HK-2 (cell line): Measurements from ENCODE around the gene PTPRN2.

Experiments used
- DNase-seq: peaks from one replicate; pipeline ENCODE4 v3.0.0-alpha.2; 2018; ENCODE audit not compliant: unreplicated experiment

PTPRN2 gene

GRCh38 chr7:157881048-157881771 lies 706.4 kb downstream of the PTPRN2 start:
- DNase-seq, result no peak

DNA sequence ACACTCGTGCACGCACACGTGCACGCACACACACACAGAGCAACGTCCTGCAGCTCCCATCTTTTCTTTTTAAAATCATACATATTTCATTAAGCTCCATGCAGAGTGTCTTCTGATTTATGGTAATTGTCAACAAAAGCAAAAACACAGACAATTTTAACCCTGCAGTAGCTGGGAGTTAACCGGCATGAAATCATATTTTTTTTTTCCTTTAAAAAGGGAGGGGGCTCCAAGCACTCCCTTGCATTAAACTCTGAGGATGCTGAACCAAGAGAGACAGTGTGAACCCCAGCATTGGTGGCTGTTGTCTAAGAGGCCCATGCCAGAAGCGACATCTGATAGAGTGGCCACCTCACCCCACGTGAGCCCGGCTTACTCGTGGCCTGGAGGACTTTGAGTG lies 708.2 kb downstream of the PTPRN2 start:
- no peak for DNase-seq

DNA sequence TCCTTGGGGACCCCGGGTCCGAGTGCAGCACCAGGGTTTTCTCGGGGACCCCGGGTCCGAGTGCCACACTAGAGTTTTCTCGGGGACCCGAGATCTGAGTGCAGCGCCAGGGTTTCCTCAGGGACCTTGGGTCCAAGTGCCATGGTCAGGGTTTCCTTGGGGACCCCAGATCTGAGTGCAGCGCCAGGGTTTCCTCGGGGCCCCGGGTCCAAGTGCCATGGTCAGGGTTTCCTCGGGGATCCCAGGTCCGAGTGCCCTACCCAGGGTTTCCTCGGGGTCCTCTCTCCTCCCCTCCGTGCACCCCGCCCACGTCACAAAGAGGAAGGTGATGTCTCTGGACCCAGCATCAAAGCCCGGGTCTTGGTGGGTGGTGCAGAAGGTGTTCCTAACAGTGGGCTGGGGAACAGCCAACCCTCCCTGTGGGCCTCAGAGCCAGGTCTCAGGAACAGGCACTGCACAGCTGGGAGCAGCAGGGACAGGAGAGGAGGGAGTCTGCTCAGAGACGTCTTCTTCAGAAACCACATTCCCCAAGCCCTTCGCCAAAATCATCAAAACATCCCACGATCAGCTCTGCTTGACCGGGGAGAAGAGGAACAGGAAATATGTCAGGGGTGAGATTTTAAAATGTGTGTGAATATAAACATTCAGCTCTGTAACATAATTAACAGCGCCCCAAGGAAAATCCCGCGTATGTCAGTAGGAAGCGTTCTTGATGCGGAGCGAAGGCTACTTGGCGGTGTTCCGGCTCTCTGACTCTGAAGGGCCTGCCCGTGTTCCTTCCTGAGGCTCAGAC lies 710.1 kb downstream of the PTPRN2 start:
- DNase-seq, result no peak

DNA sequence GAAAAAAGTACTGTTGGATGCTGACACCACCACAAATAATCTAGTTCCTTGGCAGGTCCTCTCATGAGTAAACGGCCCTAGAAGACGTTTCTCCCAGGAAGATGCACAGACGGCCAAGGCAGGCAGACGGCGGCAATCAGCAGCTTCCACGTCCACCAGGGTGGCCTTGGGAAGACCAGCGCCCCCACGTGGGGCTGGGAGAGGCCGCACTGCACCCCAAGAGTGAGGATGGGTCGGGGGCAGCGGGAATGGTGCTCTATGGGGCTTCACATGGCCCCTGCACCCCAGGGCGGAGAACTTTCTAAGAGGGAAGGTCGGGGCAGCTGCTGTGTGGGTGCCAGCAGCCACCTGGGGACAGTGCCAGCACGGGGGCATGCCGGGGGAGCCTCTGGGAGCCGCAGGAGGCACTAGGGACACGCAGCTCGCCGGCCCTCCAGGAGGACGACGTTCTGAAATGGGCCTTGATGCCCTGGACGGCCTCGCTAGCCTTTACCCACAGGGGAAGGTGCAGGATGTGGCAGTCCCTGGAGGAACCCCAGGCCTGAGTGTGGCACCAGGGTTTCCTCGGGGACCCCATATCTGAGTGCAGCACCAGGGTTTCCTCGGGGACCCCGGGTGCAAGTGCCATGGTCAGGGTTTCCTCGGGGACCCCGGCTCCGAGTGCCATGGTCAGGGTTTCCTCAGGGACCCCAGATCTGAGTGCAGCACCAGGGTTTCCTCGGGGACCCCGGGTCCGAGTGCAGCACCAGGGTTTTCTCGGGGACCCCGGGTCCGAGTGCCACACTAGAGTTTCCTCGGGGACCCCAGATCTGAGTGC lies 710.9 kb downstream of the PTPRN2 start:
- no peak for DNase-seq

DNA sequence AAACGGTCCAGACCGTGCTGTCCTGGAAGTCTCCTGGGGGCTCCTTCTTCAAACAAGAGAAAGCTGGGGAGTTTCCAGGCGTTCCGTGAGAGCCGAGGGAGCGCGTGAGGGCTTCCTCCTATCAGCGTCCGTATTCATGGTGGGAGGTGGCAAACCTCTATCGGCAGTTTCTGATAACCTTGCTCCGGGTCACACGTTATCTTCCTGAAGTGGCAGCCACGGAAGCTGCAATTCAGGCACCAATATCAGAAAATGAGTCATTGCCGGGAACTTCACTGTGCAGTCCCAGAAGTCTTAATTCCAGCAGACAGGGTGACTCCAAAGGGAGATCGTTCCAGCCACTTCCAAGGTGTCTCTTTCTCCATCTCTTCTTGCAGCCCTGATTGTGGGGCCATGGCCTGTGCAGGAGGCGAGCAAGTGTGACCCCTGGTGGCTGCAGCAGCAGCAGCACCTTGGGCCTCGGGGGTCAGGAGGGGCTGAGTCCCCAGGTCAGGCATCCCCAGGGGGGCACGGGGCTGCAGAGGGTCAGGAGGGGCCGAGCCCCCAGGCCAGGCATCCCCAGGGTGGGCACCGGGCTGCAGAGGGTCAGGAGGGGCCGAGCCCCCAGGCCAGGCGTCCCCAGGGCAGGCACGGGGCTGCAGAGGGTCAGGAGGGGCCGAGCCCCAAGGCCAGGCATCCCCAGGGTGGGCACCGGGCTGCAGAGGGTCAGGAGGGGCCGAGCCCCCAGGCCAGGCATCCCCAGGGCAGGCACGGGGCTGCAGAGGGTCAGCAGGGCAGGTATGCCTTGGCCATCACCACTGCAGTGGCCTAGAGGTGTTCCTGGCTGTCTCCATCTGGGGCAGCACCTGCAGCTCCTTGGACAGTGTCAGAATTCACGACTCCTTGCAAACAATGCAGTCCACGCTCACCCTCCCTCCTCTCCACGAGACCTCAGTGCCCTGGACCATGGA lies 712.1 kb downstream of the PTPRN2 start:
- DNase-seq, result peak; percentile 14

GRCh38 chr7:157874870-157875229 lies 712.8 kb downstream of the PTPRN2 start:
- DNase-seq, result no peak

- DNase-seq, result no peak
Measured at GRCh38 chr7:157874208-157874816, 713.3 kb downstream of the PTPRN2 start.

DNA sequence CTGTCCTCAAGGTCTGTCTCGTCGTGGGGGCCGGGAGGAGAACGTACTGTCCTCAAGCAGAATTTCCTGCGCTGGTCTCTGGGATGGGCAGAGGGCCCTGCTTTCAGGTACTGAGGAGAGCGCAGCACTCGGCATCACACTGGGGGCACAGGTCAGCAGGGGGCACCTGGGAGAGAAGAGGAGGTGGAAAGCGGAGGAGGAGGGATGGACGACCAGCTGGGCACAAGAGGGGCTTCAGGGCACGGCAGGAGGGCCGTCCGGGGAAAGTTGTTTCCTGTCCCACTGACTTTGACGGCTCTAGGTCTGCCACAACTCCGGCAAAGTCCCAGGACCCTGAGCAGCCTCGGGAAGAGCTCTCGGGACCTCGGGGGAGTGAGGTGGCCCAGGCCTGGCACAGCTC lies 714.0 kb downstream of the PTPRN2 start:
- no peak for DNase-seq

- no peak for DNase-seq
Measured at GRCh38 chr7:157873181-157873580, 714.4 kb downstream of the PTPRN2 start.

GRCh38 chr7:157872447-157872846 lies 715.2 kb downstream of the PTPRN2 start:
- DNase-seq, result no peak

DNA sequence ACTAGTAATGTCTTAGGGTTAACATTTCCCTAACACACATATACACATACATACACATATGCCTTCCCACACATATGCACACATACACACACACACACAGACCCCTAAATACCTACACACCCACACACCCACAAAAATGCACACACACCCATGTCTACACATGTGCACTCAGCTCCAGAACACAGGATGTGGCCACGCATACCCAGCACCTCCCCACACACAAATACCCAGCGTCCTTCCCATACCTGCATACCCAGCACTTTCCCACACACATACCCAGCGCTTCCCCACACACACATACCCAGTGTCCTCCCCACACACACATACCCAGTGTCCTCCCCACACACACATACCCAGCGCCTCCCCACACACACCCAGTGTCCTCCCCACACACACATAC lies 715.9 kb downstream of the PTPRN2 start:
- DNase-seq, result no peak

DNA sequence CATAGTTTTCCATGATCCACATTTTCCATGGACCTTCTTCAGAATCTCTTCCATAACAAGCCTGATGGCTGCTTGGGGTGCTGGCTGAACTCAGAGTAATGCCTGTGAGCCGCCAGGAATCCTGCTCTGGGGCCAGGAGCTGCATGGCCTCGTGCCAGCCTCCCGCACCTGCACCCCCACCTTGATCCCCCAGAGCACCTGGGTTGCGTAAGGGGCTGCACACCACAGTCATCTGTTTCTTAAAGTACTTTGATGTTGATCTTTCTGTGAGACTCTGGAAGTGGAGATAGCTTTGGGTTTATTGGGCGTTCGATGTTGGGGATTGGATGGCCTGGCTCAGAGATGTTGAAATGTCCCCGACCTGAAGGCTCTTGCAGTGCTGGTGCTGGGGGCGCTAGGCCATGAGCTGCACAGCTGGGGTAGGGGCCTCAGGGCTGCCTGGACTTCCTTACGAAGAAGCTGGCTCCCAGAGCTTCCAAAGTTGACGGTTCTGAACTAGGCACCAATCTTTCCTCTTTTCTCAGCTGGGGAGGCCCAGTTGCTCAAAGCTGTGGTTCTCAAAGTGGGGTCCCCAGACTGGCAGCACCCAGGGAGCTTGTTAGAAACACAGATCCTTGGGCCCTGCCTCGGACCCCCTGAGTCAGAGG lies 716.9 kb downstream of the PTPRN2 start:
- no peak for DNase-seq

- no peak for DNase-seq
Measured at GRCh38 chr7:157869793-157870192, 717.8 kb downstream of the PTPRN2 start.

DNA sequence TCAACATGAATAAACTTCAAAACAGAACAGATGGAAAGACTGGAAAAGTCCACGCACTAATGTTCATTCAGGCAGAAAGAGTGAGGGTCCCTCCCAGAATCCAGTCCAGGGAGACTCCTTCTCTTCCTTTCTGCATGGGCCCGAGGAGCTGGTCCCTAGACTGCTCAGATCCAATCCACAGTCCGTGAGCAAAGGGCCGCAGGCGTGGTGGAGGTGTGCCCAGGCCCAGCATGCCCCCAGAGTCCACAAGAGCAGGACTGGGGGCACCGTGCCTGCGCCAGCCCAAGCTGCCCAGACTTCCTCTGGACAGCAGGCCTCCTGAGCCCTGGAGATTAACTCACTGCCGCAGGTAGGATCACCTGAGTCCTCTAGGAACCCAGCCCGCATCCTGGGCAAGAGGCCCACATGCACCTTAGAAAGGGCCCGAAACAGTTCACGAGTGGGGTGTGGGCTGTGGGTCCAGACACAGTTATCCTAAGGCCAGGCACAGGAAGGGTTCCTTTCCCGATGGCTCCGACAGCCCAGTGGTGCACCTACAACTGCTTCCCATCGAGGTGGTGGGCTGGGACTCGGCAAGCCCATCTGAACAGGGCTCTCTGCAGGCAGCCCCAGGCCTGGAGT lies 719.8 kb downstream of the PTPRN2 start:
- no peak for DNase-seq

DNA sequence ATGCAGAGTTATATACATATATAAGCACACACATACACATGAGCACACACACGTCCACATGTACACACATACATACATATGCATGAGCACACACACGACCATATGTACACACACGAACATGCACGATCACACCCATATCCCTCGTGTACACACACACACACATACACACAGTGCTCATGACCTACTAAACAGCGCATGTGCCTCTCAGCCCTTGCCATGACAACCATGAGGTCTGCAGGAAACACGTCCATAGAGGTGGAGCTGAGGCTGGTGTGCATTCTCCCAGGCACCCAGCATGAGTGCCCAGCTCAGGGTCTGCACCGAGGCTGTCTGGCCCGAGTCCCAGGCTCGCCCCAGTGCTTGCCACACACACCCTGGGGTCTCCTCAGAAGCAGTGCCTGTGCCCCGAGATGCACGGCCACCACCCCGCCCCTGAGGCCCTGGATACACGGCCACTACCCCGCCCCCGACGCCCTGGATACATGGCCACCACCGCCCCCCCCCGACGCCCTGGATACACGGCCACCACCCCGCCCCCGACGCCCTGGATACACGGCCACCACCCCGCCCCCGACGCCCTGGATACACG lies 721.2 kb downstream of the PTPRN2 start:
- DNase-seq, result no peak

DNA sequence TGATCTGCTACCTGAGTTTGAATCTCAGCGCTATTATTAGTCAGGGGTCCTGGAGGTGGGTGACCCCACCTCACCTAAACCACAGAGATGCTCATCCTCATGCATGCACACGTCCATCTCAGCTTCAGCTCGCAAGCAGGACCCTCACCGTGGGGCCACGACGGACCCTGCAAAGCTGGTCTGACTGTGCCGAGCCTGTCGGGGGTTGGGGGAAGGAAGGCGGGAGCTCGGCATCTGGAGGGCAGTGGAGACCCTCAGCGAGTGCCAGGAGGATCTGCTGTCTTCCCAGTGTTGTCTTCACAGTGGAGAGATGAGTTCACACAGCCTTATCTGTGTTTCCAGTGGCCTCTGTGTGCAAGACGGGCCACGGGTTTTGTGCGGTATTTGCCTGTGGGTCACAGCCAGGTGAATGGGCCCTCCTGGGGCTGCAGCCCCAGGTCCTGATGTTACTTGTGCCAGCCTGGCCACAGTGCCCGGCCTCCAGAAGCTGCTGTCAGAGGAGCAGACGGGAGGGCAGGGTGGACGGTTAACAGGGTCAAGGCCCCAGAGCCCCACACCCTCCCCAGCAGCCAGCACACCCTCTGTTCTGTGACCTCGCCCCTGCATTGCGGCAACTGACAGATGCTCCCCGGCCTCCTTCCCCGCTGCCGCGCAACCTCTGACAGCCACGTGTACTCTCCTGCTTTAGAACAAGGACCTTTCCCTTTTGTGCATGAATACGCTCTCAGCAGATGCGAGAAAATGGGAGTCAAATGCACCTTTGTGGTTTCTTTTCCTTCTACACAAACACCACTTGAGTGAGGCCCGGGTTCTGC lies 722.1 kb downstream of the PTPRN2 start:
- no peak for DNase-seq

DNA sequence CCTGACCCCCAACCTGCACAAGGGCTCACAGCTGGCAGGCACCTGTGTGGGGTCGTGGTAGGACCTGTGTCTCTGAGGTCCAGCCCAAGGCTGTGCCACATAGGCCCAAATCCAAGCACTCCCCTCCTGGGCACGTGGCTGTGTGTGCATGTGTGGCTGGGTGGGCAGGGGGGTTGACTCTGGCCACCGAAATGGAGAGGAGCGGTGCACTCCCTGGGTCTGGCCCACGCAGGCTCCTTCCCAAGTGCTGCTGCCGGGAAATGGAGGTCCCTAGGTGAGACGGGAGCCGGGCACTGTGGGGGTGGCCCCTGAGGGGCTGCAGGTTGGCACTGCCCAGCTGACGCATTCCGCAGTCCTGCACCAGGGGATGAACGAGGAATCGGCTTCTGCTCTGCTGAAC lies 722.7 kb downstream of the PTPRN2 start:
- DNase-seq, result no peak

GRCh38 chr7:157863906-157864810 lies 723.5 kb downstream of the PTPRN2 start:
- no peak for DNase-seq
